Measurements from ENCODE around the gene NOP14.

The NOP14 gene

GRCh38 chr4:2963175-2963965, at the start of gene NOP14, which contains the start of gene GRK4:
TSS of gene NOP14 (minus strand) at chr4:2963406. CDS start at chr4:2963319, 87 bp downstream.
TSS of gene GRK4 (plus strand) at chr4:2963571. CDS start at chr4:2964071, 500 bp downstream.
- H3K27ac ChIP-seq = peak within 1 kb of the TSS; percentile 78
- peak; percentile 31; the same call in 1 of the 2 replicates for TF ChIP-seq CTCF (IDR thresholded peaks at IDR 0.05)
- no peak for TF ChIP-seq ZFX (IDR thresholded peaks at IDR 0.05; ENCODE audit: borderline replicate concordance)

GRCh38 chr4:3011456-3012220, 48.4 kb upstream of the NOP14 start:
- TF ChIP-seq ZFX (IDR thresholded peaks at IDR 0.05; ENCODE audit: borderline replicate concordance) = no peak
- no peak for TF ChIP-seq CTCF (IDR thresholded peaks at IDR 0.05)
- no peak overlapping the region for H3K27ac ChIP-seq

GRCh38 chr4:3010998-3011397, 47.8 kb upstream of the NOP14 start:
- TF ChIP-seq CTCF (IDR thresholded peaks at IDR 0.05) = no peak
- TF ChIP-seq ZFX (IDR thresholded peaks at IDR 0.05; ENCODE audit: borderline replicate concordance) = no peak
- no peak overlapping the region for H3K27ac ChIP-seq

GRCh38 chr4:3010577-3010976, 47.4 kb upstream of the NOP14 start:
- H3K27ac ChIP-seq = no peak overlapping the region
- TF ChIP-seq ZFX (IDR thresholded peaks at IDR 0.05; ENCODE audit: borderline replicate concordance) = no peak
- no peak for TF ChIP-seq CTCF (IDR thresholded peaks at IDR 0.05)

- H3K27ac ChIP-seq = no peak overlapping the region
- TF ChIP-seq CTCF (IDR thresholded peaks at IDR 0.05) (no peak), ZFX (IDR thresholded peaks at IDR 0.05; ENCODE audit: borderline replicate concordance) (no peak)
Measured at GRCh38 chr4:3009422-3009821, 46.2 kb upstream of the NOP14 start.

GRCh38 chr4:3007724-3008123, 44.5 kb upstream of the NOP14 start:
- H3K27ac ChIP-seq = no peak overlapping the region
- no peak for TF ChIP-seq CTCF (IDR thresholded peaks at IDR 0.05)
- no peak for TF ChIP-seq ZFX (IDR thresholded peaks at IDR 0.05; ENCODE audit: borderline replicate concordance)

- TF ChIP-seq ZFX (IDR thresholded peaks at IDR 0.05; ENCODE audit: borderline replicate concordance) = no peak
- no peak for TF ChIP-seq CTCF (IDR thresholded peaks at IDR 0.05)
- H3K27ac ChIP-seq = no peak overlapping the region
Measured at GRCh38 chr4:2996415-2996814, 33.2 kb upstream of the NOP14 start.

Data from 22Rv1 (cell line).